ENCODE results near the gene CTRL.
A peak's percentile ranks its signal among the peaks of the same experiment; 100 is the strongest.

CTRL gene

DNA sequence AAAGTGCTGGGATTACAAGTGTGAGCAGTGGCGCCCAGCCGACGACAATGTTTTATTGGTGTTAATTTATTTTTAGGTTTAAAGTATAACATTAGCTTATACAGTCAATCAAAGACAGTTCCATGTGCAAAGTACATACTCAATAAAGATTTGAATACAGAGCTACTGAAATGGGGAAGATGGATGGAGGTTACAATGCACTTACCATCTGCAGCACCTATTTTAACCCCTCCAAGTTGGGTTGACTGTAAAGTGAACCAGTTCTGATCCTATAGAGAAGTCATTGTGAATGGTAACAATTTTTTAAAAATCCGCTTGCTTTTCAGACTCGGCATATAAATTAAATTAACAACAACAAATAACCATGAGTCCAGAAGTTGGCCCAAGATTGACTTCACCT, 39.3 kb downstream of the CTRL start:
- H3K9ac ChIP-seq (ENCODE audit: low read length), result no peak overlapping the region
- H3K9me3 ChIP-seq (ENCODE audit: insufficient read depth, low read depth, low read length), result no peaks in the 10 kb centered on the region
- H2AK5ac ChIP-seq (ENCODE audit: low read length), result no peak overlapping the region
- H2BK5ac ChIP-seq (ENCODE audit: low read depth, low read length, poor library complexity), result no peak overlapping the region
- no peak overlapping the region for H3K4me3 ChIP-seq (ENCODE audit: low read depth, low read length)
- H3K4me2 ChIP-seq (ENCODE audit: low read length), result peak overlapping the region; percentile 67
- no peak overlapping the region for H2BK120ac ChIP-seq (ENCODE audit: insufficient read depth, low read length, poor library complexity)
- H2AFZ ChIP-seq (ENCODE audit: insufficient read depth, low read length, poor library complexity), result no peak overlapping the region
- H4K8ac ChIP-seq (ENCODE audit: low read depth, low read length), result no peak overlapping the region
- no peak overlapping the region for H2BK12ac ChIP-seq (ENCODE audit: low read length)
- WGBS (ENCODE audit: extremely low coverage, insufficient coverage, insufficient read length), result no CpG with 5 or more reads among the region's 5 CpGs
- no peak overlapping the region for H4K91ac ChIP-seq (ENCODE audit: low read depth, low read length)
- no peak overlapping the region for H3K23ac ChIP-seq (ENCODE audit: low read length)
- no peak overlapping the region for H3K4ac ChIP-seq (ENCODE audit: low read depth, low read length)
- H3K36me3 ChIP-seq (ENCODE audit: control insufficient read depth in 1 of 2, insufficient read depth in 2 of 2, low read length in 2 of 2), result no peaks in the 10 kb centered on the region
- no peak overlapping the region for H3K18ac ChIP-seq (ENCODE audit: low read length)
- no peak overlapping the region for H3K14ac ChIP-seq (ENCODE audit: low read length)
- peaks cover 8% of the 10 kb centered on the region for H3K79me2 ChIP-seq (ENCODE audit: control insufficient read depth, insufficient read depth, low read length, poor library complexity)
- H3K27ac ChIP-seq (ENCODE audit: low read depth, low read length), result no peak overlapping the region
- H3K4me1 ChIP-seq (ENCODE audit: control insufficient read depth in 1 of 2, insufficient read depth in 2 of 2, low read length in 2 of 2), result peaks cover 5 to 8% of the 10 kb centered on the region in 2 experiments
- H4K12ac ChIP-seq (ENCODE audit: low read depth, low read length), result no peak overlapping the region
- peaks cover 6% of the 10 kb centered on the region for H3K79me1 ChIP-seq (ENCODE audit: low read length)
- no peaks in the 10 kb centered on the region for H3K27me3 ChIP-seq (ENCODE audit: insufficient read depth, low read length)
- DNase-seq, result no peak

DNA sequence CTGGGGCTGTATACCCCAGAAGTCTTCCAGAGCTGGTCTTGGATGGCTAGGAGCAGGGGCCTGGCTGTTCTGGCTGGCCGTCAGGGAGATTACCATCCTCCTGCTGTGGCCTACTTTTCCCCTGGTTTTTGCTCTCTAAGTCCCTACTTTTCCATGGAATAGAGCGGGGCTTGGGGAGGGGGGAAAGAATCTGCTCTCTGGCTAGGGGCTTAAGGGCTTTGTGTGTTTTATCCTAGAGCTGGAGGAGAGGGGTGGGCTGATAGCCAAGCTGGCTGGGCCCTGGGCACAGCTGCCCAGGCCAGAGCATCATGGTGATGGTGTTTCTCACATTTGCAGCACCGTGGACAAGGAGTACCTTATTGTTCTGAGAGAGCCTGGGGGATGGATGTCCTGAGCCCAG, 43.3 kb downstream of the CTRL start:
- no peaks in the 10 kb centered on the region for H3K9me3 ChIP-seq (ENCODE audit: insufficient read depth, low read depth, low read length)
- no peak overlapping the region for H2BK120ac ChIP-seq (ENCODE audit: insufficient read depth, low read length, poor library complexity)
- H3K18ac ChIP-seq (ENCODE audit: low read length), result no peak overlapping the region
- peaks cover 2% of the 10 kb centered on the region for H3K79me2 ChIP-seq (ENCODE audit: control insufficient read depth, insufficient read depth, low read length, poor library complexity)
- no peak overlapping the region for H3K4ac ChIP-seq (ENCODE audit: low read depth, low read length)
- peaks cover 13 to 15% of the 10 kb centered on the region in 2 experiments for H3K36me3 ChIP-seq (ENCODE audit: control insufficient read depth in 1 of 2, insufficient read depth in 2 of 2, low read length in 2 of 2)
- no peak overlapping the region for H2BK5ac ChIP-seq (ENCODE audit: low read depth, low read length, poor library complexity)
- H3K79me1 ChIP-seq (ENCODE audit: low read length), result peaks cover 4% of the 10 kb centered on the region
- no peak overlapping the region for H3K9ac ChIP-seq (ENCODE audit: low read length)
- no peak overlapping the region for H3K4me3 ChIP-seq (ENCODE audit: low read depth, low read length)
- no peak overlapping the region for H2AK5ac ChIP-seq (ENCODE audit: low read length)
- peaks cover 11 to 18% of the 10 kb centered on the region in 2 experiments for H3K4me1 ChIP-seq (ENCODE audit: control insufficient read depth in 1 of 2, insufficient read depth in 2 of 2, low read length in 2 of 2)
- H4K12ac ChIP-seq (ENCODE audit: low read depth, low read length), result no peak overlapping the region
- no peak overlapping the region for H3K27ac ChIP-seq (ENCODE audit: low read depth, low read length)
- no peak overlapping the region for H4K91ac ChIP-seq (ENCODE audit: low read depth, low read length)
- H3K23ac ChIP-seq (ENCODE audit: low read length), result no peak overlapping the region
- no peak overlapping the region for H4K8ac ChIP-seq (ENCODE audit: low read depth, low read length)
- no peaks in the 10 kb centered on the region for H3K27me3 ChIP-seq (ENCODE audit: insufficient read depth, low read length)
- H2AFZ ChIP-seq (ENCODE audit: insufficient read depth, low read length, poor library complexity), result no peak overlapping the region
- DNase-seq, result no peak
- WGBS (ENCODE audit: extremely low coverage, insufficient coverage, insufficient read length), result no CpG with 5 or more reads among the region's 3 CpGs
- H3K14ac ChIP-seq (ENCODE audit: low read length), result no peak overlapping the region
- H2BK12ac ChIP-seq (ENCODE audit: low read length), result no peak overlapping the region
- H3K4me2 ChIP-seq (ENCODE audit: low read length), result no peak overlapping the region

DNA sequence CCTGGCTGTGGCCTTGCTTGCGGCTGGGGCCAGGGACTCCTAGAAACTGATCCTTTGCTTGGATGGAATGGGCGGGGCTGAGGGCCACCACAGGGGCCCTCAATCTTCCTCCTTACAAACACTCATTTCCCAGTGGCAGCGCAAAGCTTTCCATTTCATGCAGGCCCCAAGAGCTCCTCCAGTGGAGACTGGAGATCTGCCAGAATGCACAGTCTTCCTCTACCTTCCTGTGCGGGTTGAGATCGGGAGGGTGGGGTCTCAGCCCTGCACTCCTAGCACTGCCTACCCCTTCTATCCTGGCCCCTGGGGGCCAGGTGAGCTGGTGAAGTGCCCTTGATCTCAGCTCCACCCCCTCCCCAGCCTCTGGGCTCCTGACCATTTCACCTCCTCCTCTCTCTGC, 45.3 kb downstream of the CTRL start:
- H3K23ac ChIP-seq (ENCODE audit: low read length), result no peak overlapping the region
- H4K8ac ChIP-seq (ENCODE audit: low read depth, low read length), result no peak overlapping the region
- no peaks in the 10 kb centered on the region for H3K79me2 ChIP-seq (ENCODE audit: control insufficient read depth, insufficient read depth, low read length, poor library complexity)
- H3K4me3 ChIP-seq (ENCODE audit: low read depth, low read length), result no peak overlapping the region
- H2AK5ac ChIP-seq (ENCODE audit: low read length), result no peak overlapping the region
- no peak overlapping the region for H3K14ac ChIP-seq (ENCODE audit: low read length)
- no peak overlapping the region for H3K27ac ChIP-seq (ENCODE audit: low read depth, low read length)
- no peak overlapping the region for H4K91ac ChIP-seq (ENCODE audit: low read depth, low read length)
- H2AFZ ChIP-seq (ENCODE audit: insufficient read depth, low read length, poor library complexity), result no peak overlapping the region
- H3K4ac ChIP-seq (ENCODE audit: low read depth, low read length), result no peak overlapping the region
- peaks cover 2% of the 10 kb centered on the region for H3K9me3 ChIP-seq (ENCODE audit: insufficient read depth, low read depth, low read length)
- no peak overlapping the region for H3K4me2 ChIP-seq (ENCODE audit: low read length)
- no peak overlapping the region for H3K9ac ChIP-seq (ENCODE audit: low read length)
- H2BK120ac ChIP-seq (ENCODE audit: insufficient read depth, low read length, poor library complexity), result no peak overlapping the region
- peaks cover 2% of the 10 kb centered on the region for H3K79me1 ChIP-seq (ENCODE audit: low read length)
- peaks cover 20 to 25% of the 10 kb centered on the region in 2 experiments for H3K4me1 ChIP-seq (ENCODE audit: control insufficient read depth in 1 of 2, insufficient read depth in 2 of 2, low read length in 2 of 2)
- peaks cover 29 to 31% of the 10 kb centered on the region in 2 experiments for H3K36me3 ChIP-seq (ENCODE audit: control insufficient read depth in 1 of 2, insufficient read depth in 2 of 2, low read length in 2 of 2)
- H4K12ac ChIP-seq (ENCODE audit: low read depth, low read length), result no peak overlapping the region
- no peaks in the 10 kb centered on the region for H3K27me3 ChIP-seq (ENCODE audit: insufficient read depth, low read length)
- DNase-seq, result no peak
- no peak overlapping the region for H3K18ac ChIP-seq (ENCODE audit: low read length)
- no peak overlapping the region for H2BK5ac ChIP-seq (ENCODE audit: low read depth, low read length, poor library complexity)
- no peak overlapping the region for H2BK12ac ChIP-seq (ENCODE audit: low read length)
- no CpG with 5 or more reads among the region's 5 CpGs for WGBS (ENCODE audit: extremely low coverage, insufficient coverage, insufficient read length)

DNA sequence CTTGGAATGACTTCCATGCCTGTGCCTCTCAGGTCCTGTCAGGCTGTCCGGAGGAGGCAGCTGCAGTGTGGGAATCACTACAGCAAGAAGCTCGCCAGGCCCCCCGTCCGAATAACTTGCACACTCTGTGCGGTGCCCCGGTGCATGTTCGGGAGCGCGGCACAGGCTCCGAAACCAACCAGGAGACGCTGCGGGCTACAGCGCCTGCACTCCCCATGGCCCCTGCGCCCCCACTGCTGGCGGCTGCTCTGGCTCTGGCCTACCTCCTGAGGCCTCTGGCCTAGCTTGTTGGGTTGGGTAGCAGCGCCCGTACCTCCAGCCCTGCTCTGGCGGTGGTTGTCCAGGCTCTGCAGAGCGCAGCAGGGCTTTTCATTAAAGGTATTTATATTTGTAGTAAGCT, 45.7 kb downstream of the CTRL start:
- no CpG with 5 or more reads among the region's 19 CpGs for WGBS (ENCODE audit: extremely low coverage, insufficient coverage, insufficient read length)
- no peak overlapping the region for H2BK120ac ChIP-seq (ENCODE audit: insufficient read depth, low read length, poor library complexity)

More for the DNA sequence above, 45.7 kb downstream of the CTRL start:
- H3K27ac ChIP-seq (ENCODE audit: low read depth, low read length), result no peak overlapping the region
- H3K9me3 ChIP-seq (ENCODE audit: insufficient read depth, low read depth, low read length), result peaks cover 2% of the 10 kb centered on the region
- H3K4me1 ChIP-seq (ENCODE audit: control insufficient read depth in 1 of 2, insufficient read depth in 2 of 2, low read length in 2 of 2), result peaks cover 20 to 25% of the 10 kb centered on the region in 2 experiments
- no peak overlapping the region for H2BK5ac ChIP-seq (ENCODE audit: low read depth, low read length, poor library complexity)
- H3K4me2 ChIP-seq (ENCODE audit: low read length), result no peak overlapping the region
- no peak overlapping the region for H4K8ac ChIP-seq (ENCODE audit: low read depth, low read length)
- no peak overlapping the region for H3K9ac ChIP-seq (ENCODE audit: low read length)
- peaks cover 2% of the 10 kb centered on the region for H3K79me1 ChIP-seq (ENCODE audit: low read length)
- H2BK12ac ChIP-seq (ENCODE audit: low read length), result no peak overlapping the region
- no peak overlapping the region for H4K91ac ChIP-seq (ENCODE audit: low read depth, low read length)
- H3K27me3 ChIP-seq (ENCODE audit: insufficient read depth, low read length), result no peaks in the 10 kb centered on the region
- H2AFZ ChIP-seq (ENCODE audit: insufficient read depth, low read length, poor library complexity), result no peak overlapping the region
- H3K23ac ChIP-seq (ENCODE audit: low read length), result no peak overlapping the region
- H3K14ac ChIP-seq (ENCODE audit: low read length), result no peak overlapping the region
- H4K12ac ChIP-seq (ENCODE audit: low read depth, low read length), result no peak overlapping the region
- no peak overlapping the region for H3K18ac ChIP-seq (ENCODE audit: low read length)
- H3K4me3 ChIP-seq (ENCODE audit: low read depth, low read length), result no peak overlapping the region
- DNase-seq, result no peak
- H3K4ac ChIP-seq (ENCODE audit: low read depth, low read length), result no peak overlapping the region
- H2AK5ac ChIP-seq (ENCODE audit: low read length), result no peak overlapping the region
- H3K79me2 ChIP-seq (ENCODE audit: control insufficient read depth, insufficient read depth, low read length, poor library complexity), result no peaks in the 10 kb centered on the region
- H3K36me3 ChIP-seq (ENCODE audit: control insufficient read depth in 1 of 2, insufficient read depth in 2 of 2, low read length in 2 of 2), result peaks cover 34 to 35% of the 10 kb centered on the region in 2 experiments

Measured in trophoblast cell (in vitro differentiated cells and primary cell).